ENCODE measurements around the gene LPP.

DNA sequence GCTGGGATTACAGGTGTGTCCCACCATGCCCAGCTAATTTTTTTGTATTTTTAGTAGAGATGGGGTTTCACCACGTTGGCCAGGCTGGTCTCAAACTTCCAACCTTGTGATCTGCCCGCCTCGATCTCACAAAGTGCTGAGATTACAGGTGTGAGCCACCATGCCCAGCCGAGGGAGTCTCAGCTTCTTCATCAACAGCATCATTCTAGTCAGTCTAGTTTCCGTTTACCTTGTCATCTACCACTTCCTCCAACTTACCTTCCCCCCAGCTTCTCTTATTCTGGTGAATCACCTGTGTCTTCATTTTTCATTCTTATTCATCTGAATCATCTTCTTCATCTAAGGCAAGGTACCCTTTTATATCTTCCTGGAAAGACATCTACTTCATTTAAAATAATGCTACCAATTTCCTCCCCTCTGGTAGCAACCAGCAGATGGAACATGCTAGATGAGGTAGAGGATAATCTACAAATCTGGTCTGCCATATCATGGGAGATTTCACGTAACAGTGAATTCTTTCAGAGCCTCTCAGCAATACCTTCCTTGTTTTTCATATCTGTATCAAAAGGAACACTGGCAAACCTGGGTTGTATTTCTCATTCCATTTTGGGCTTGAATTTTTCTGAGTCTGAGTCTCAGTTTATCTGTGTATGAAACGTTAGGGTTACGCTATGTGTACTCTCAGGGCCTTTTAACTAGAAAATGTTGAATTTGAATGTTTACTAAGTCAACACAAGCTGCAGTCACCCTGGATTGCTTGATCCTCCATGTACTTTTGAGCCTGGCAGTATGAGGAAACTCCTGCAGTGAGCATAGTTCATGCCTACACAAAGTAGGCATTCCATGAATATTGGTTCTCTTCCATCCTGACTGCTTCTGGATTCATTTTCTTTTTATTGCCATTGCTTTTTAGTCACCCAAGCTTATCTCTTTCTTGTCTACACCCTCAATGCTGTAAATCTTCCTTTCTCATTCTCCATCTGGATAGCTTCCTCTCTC lies 16.8 kb downstream of the LPP start:
- TF ChIP-seq, protein P1, sequence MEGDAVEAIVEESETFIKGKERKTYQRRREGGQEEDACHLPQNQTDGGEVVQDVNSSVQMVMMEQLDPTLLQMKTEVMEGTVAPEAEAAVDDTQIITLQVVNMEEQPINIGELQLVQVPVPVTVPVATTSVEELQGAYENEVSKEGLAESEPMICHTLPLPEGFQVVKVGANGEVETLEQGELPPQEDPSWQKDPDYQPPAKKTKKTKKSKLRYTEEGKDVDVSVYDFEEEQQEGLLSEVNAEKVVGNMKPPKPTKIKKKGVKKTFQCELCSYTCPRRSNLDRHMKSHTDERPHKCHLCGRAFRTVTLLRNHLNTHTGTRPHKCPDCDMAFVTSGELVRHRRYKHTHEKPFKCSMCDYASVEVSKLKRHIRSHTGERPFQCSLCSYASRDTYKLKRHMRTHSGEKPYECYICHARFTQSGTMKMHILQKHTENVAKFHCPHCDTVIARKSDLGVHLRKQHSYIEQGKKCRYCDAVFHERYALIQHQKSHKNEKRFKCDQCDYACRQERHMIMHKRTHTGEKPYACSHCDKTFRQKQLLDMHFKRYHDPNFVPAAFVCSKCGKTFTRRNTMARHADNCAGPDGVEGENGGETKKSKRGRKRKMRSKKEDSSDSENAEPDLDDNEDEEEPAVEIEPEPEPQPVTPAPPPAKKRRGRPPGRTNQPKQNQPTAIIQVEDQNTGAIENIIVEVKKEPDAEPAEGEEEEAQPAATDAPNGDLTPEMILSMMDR (IDR thresholded peaks at IDR 0.05), result no peak
- TF ChIP-seq ZFX (IDR thresholded peaks at IDR 0.05; ENCODE audit: borderline replicate concordance), result no peak

Measured in 22Rv1 (cell line).